B cell (primary cell): ENCODE data around the gene CHPT1.

Experiments used
- CTCF ChIP-seq: fragments of 200-600 bp; IDR thresholded peaks from one replicate; pipeline ENCODE4 v1.8.0; 2022; ENCODE audit warnings: antibody characterized with exemption, mild to moderate bottlenecking
- EZH2 ChIP-seq: IDR thresholded peaks from 2 replicates; pipeline ENCODE4 v1.6.1; 2012; ENCODE audit warnings: borderline replicate concordance, low read depth, mild to moderate bottlenecking, moderate library complexity, low read length; ENCODE audit not compliant: insufficient read depth, poor library complexity, severe bottlenecking

- no peak for TF ChIP-seq CTCF
- TF ChIP-seq EZH2: no peak
Measured at GRCh38 chr12:101685092-101685491, 12.3 kb upstream of the CHPT1 start.
